ENCODE results near the gene TERT.

Gene TERT

DNA sequence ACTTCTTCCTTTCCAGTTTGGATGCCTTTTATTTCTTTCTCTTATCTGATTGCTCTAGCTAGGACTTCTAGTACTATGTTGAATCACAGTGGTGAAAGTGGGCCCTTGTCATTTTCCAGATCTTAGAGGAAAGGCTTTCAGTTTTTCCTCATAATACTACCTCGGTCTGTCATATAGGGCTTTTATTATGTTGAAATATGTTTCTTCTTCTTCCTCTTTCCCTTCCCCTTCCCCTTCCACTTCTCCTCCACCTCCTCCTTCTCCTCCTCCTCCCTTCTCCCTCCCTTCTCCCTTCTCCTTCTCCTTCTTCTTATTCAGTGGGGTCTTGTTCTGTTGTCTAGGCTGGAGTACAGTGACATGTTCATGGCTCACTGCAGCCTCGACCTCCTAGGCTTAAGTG, 9.2 kb upstream of the TERT start:
- Histone ChIP-seq H2BK5ac (ENCODE audit: low read length) (no peak overlapping the region), H2BK120ac (ENCODE audit: low read depth, low read length) (no peak overlapping the region), H3K23ac (ENCODE audit: low read length) (no peak overlapping the region), H4K8ac (ENCODE audit: low read depth, low read length) (no peak overlapping the region), H3K27ac (ENCODE audit: low read depth, low read length) (no peak overlapping the region), H3K79me2 (ENCODE audit: control insufficient read depth, insufficient read depth, low read length) (no peaks in the 10 kb centered on the region), H4K5ac (ENCODE audit: low read length) (no peak overlapping the region), H3K4ac (ENCODE audit: low read depth, low read length) (no peak overlapping the region), H3K27me3 (ENCODE audit: insufficient read depth, low read length, poor library complexity) (no peaks in the 10 kb centered on the region), H3K36me3 (ENCODE audit: control insufficient read depth, insufficient read depth, low read length) (no peaks in the 10 kb centered on the region), H3K4me1 (ENCODE audit: control insufficient read depth, low read depth, low read length) (no peaks in the 10 kb centered on the region), H3K18ac (ENCODE audit: low read length) (no peak overlapping the region), H3K56ac (ENCODE audit: low read length) (no peak overlapping the region), H3K9ac (ENCODE audit: low read length) (no peak overlapping the region), H2BK15ac (replicated peaks; ENCODE audit: low read depth) (no peak overlapping the region), H2AK5ac (ENCODE audit: low read length) (no peak overlapping the region), H3K79me1 (ENCODE audit: low read length) (no peaks in the 10 kb centered on the region), H3K4me2 (ENCODE audit: low read length) (no peak overlapping the region), H3K4me3 (ENCODE audit: low read length) (no peak overlapping the region)
- DNase-seq = no peak
- WGBS (ENCODE audit: extremely low coverage, insufficient coverage, low lambda C conversion rate) = no CpG with 5 or more reads among the region's 2 CpGs

DNA sequence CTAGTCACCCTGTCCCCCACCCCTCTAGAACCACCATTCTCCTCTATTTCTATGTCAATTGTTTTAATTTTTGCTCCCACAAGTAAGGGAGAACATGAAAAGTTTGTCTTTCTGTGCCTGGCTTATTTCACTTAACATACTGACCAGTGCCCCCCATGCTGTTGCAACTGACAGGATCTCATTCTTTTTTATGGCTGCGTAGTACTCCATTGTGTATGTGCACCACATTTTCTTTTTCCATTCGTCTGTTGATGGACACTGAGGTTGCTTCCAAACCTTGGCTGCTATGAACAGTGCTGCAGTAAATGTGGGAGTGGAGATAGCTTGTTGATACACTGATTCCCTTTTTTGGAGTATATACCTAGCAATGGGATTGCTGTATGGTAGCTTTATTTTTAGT, 7.4 kb upstream of the TERT start:
- WGBS (ENCODE audit: extremely low coverage, insufficient coverage, low lambda C conversion rate) = no CpG with 5 or more reads among the region's 2 CpGs
- Histone ChIP-seq H2BK5ac (ENCODE audit: low read length) (no peak overlapping the region), H3K9ac (ENCODE audit: low read length) (no peak overlapping the region), H2AK5ac (ENCODE audit: low read length) (no peak overlapping the region), H2BK120ac (ENCODE audit: low read depth, low read length) (no peak overlapping the region), H3K56ac (ENCODE audit: low read length) (no peak overlapping the region), H3K23ac (ENCODE audit: low read length) (no peak overlapping the region), H3K27ac (ENCODE audit: low read depth, low read length) (no peak overlapping the region), H3K4me1 (ENCODE audit: control insufficient read depth, low read depth, low read length) (no peaks in the 10 kb centered on the region), H3K4ac (ENCODE audit: low read depth, low read length) (no peak overlapping the region), H3K4me2 (ENCODE audit: low read length) (no peak overlapping the region), H3K18ac (ENCODE audit: low read length) (no peak overlapping the region), H3K36me3 (ENCODE audit: control insufficient read depth, insufficient read depth, low read length) (no peaks in the 10 kb centered on the region), H4K8ac (ENCODE audit: low read depth, low read length) (no peak overlapping the region), H4K5ac (ENCODE audit: low read length) (no peak overlapping the region), H3K27me3 (ENCODE audit: insufficient read depth, low read length, poor library complexity) (no peaks in the 10 kb centered on the region), H3K79me2 (ENCODE audit: control insufficient read depth, insufficient read depth, low read length) (no peaks in the 10 kb centered on the region), H2BK15ac (replicated peaks; ENCODE audit: low read depth) (no peak overlapping the region), H3K79me1 (ENCODE audit: low read length) (no peaks in the 10 kb centered on the region), H3K4me3 (ENCODE audit: low read length) (no peak overlapping the region)
- DNase-seq = no peak

DNA sequence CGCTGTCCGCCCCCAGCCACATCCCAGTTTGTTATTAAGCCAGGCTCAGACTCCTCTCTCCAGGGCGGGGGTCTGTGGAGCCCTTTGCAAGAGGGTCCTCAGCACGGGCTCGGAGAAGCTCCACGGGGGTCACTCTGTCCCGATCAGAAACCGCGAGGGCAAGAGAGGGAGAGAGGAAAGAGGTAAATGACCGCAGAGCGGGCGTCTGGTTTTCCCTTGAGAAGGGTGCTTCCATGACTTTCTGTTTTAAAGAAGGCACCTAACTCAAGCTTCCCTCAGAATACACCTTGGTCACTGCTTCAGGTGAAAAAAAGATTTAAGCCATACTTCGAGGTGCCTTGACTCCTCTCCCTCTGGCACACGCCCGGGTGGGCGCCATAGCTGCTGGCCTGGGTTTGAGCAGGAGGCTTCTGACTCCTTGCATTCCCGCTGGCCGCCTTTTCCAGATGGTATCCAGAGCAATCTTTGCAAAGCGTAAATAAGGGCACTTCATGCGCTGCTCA, 5.8 kb upstream of the TERT start:
- Histone ChIP-seq H2AK5ac (ENCODE audit: low read length) (no peak overlapping the region), H2BK5ac (ENCODE audit: low read length) (no peak overlapping the region), H3K27me3 (ENCODE audit: insufficient read depth, low read length, poor library complexity) (no peaks in the 10 kb centered on the region), H3K23ac (ENCODE audit: low read length) (no peak overlapping the region), H2BK15ac (replicated peaks; ENCODE audit: low read depth) (no peak overlapping the region), H3K56ac (ENCODE audit: low read length) (no peak overlapping the region), H4K5ac (ENCODE audit: low read length) (no peak overlapping the region), H3K18ac (ENCODE audit: low read length) (no peak overlapping the region), H4K8ac (ENCODE audit: low read depth, low read length) (no peak overlapping the region), H3K79me2 (ENCODE audit: control insufficient read depth, insufficient read depth, low read length) (no peaks in the 10 kb centered on the region), H3K9ac (ENCODE audit: low read length) (no peak overlapping the region), H2BK120ac (ENCODE audit: low read depth, low read length) (no peak overlapping the region), H3K4ac (ENCODE audit: low read depth, low read length) (no peak overlapping the region), H3K4me2 (ENCODE audit: low read length) (no peak overlapping the region), H3K36me3 (ENCODE audit: control insufficient read depth, insufficient read depth, low read length) (no peaks in the 10 kb centered on the region), H3K79me1 (ENCODE audit: low read length) (no peaks in the 10 kb centered on the region), H3K4me1 (ENCODE audit: control insufficient read depth, low read depth, low read length) (no peaks in the 10 kb centered on the region), H3K4me3 (ENCODE audit: low read length) (no peak overlapping the region), H3K27ac (ENCODE audit: low read depth, low read length) (no peak overlapping the region)
- WGBS (ENCODE audit: extremely low coverage, insufficient coverage, low lambda C conversion rate) = no CpG with 5 or more reads among the region's 20 CpGs
- DNase-seq = no peak

DNA sequence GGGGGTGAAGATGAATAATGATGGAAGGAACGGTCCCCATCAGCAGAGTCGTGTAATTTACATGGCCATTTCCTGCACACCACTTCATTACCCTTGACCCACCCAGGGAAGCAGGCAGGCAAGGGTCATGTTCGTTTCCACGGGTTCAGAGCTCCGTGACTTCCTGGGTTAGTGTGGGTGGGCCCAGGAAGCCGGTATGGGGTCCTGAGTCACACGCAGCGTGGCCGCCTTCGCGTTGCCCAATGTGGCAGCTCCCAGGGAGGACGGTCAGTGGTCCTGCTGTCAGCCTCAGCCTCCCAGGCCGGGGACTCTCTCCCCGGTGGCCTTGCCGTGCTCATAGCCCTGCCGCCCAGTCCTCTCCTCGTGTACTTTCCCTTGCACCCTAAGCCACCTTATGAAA, 5.1 kb upstream of the TERT start:
- H3K36me3 ChIP-seq (ENCODE audit: control insufficient read depth, insufficient read depth, low read length) = no peaks in the 10 kb centered on the region
- no peak overlapping the region for H3K56ac ChIP-seq (ENCODE audit: low read length)
- no CpG with 5 or more reads among the region's 17 CpGs for WGBS (ENCODE audit: extremely low coverage, insufficient coverage, low lambda C conversion rate)
- no peak overlapping the region for H3K4ac ChIP-seq (ENCODE audit: low read depth, low read length)
- no peak overlapping the region for H2BK5ac ChIP-seq (ENCODE audit: low read length)
- no peak overlapping the region for H4K8ac ChIP-seq (ENCODE audit: low read depth, low read length)
- no peak overlapping the region for H2AK5ac ChIP-seq (ENCODE audit: low read length)
- no peak overlapping the region for H2BK15ac ChIP-seq (replicated peaks; ENCODE audit: low read depth)
- no peaks in the 10 kb centered on the region for H3K4me1 ChIP-seq (ENCODE audit: control insufficient read depth, low read depth, low read length)
- DNase-seq = no peak
- H3K18ac ChIP-seq (ENCODE audit: low read length) = no peak overlapping the region
- no peaks in the 10 kb centered on the region for H3K27me3 ChIP-seq (ENCODE audit: insufficient read depth, low read length, poor library complexity)
- no peak overlapping the region for H3K4me3 ChIP-seq (ENCODE audit: low read length)
- H3K79me2 ChIP-seq (ENCODE audit: control insufficient read depth, insufficient read depth, low read length) = no peaks in the 10 kb centered on the region
- no peaks in the 10 kb centered on the region for H3K79me1 ChIP-seq (ENCODE audit: low read length)
- H4K5ac ChIP-seq (ENCODE audit: low read length) = no peak overlapping the region
- no peak overlapping the region for H2BK120ac ChIP-seq (ENCODE audit: low read depth, low read length)
- no peak overlapping the region for H3K23ac ChIP-seq (ENCODE audit: low read length)
- H3K9ac ChIP-seq (ENCODE audit: low read length) = no peak overlapping the region
- H3K4me2 ChIP-seq (ENCODE audit: low read length) = no peak overlapping the region
- H3K27ac ChIP-seq (ENCODE audit: low read depth, low read length) = no peak overlapping the region

DNA sequence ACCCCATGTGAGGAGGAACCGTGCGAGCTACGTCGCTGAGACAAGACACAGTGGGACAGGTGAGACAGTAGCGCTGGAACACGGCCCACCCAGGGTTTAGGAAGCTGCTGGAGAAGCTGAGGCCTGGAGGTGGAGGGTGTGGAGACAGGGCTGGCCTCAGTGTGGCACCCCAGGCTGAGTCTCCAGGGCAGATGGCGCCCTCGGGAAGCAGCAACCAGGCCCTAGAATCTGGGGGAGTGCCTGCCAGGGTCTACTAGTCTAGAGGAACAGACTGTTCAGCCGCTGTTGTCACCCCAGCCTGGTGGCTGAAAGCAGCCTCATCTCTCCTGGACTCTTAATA, 4.6 kb upstream of the TERT start:
- Histone ChIP-seq H2BK15ac (replicated peaks; ENCODE audit: low read depth) (no peak overlapping the region), H2BK120ac (ENCODE audit: low read depth, low read length) (no peak overlapping the region), H3K18ac (ENCODE audit: low read length) (no peak overlapping the region), H3K56ac (ENCODE audit: low read length) (no peak overlapping the region), H2AK5ac (ENCODE audit: low read length) (no peak overlapping the region), H4K5ac (ENCODE audit: low read length) (no peak overlapping the region), H3K4me1 (ENCODE audit: control insufficient read depth, low read depth, low read length) (no peaks in the 10 kb centered on the region), H3K27ac (ENCODE audit: low read depth, low read length) (no peak overlapping the region), H3K9ac (ENCODE audit: low read length) (no peak overlapping the region), H3K4me2 (ENCODE audit: low read length) (no peak overlapping the region), H3K23ac (ENCODE audit: low read length) (no peak overlapping the region), H3K4ac (ENCODE audit: low read depth, low read length) (no peak overlapping the region), H3K27me3 (ENCODE audit: insufficient read depth, low read length, poor library complexity) (no peaks in the 10 kb centered on the region), H3K79me2 (ENCODE audit: control insufficient read depth, insufficient read depth, low read length) (no peaks in the 10 kb centered on the region), H3K79me1 (ENCODE audit: low read length) (no peaks in the 10 kb centered on the region), H4K8ac (ENCODE audit: low read depth, low read length) (no peak overlapping the region), H3K4me3 (ENCODE audit: low read length) (no peak overlapping the region), H3K36me3 (ENCODE audit: control insufficient read depth, insufficient read depth, low read length) (no peaks in the 10 kb centered on the region), H2BK5ac (ENCODE audit: low read length) (no peak overlapping the region)
- no peak for DNase-seq
- WGBS (ENCODE audit: extremely low coverage, insufficient coverage, low lambda C conversion rate) = no CpG with 5 or more reads among the region's 9 CpGs

DNA sequence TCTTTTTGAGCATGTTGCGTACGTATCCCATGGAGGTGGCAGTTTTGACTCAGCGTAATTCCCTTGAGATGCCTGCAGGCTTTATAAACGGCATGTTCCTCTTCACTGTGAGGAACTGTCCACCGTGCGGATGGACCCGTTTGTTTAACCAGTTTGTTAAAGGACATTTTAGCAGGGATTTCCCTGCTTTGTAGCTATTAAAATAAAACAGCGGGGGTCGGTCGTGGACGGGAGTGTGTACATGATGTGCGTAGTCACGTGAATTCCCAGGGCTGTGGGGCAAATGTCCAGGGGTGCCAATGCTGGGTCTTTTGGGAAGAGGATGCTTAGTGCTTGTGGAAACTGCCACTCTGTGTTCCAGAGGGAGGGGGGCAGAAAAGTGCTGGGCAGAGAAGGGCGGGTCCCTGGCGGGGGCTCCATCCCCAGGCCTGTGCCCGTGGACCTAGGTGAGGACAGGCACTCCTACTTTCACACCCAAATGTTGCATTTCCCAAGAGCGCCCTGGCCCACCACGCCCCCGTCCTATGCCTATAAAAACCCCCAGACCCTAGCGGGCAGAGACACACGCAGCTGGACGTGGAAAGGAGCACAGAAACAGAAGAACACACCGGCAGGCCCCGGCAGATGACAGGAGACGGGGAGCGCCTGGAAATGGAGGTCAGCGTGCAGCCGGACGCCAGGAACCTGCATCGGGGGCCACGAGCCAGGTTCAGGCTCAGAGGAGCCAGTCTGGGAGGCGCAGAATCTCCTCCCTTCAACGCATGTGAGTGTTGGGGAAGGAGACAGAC, 4.0 kb upstream of the TERT start:
- no peak overlapping the region for H3K56ac ChIP-seq (ENCODE audit: low read length)
- H3K4me1 ChIP-seq (ENCODE audit: control insufficient read depth, low read depth, low read length) = no peaks in the 10 kb centered on the region
- H3K18ac ChIP-seq (ENCODE audit: low read length) = no peak overlapping the region
- no peaks in the 10 kb centered on the region for H3K79me1 ChIP-seq (ENCODE audit: low read length)
- no peak overlapping the region for H3K27ac ChIP-seq (ENCODE audit: low read depth, low read length)
- no peak overlapping the region for H3K4me2 ChIP-seq (ENCODE audit: low read length)
- no CpG with 5 or more reads among the region's 33 CpGs for WGBS (ENCODE audit: extremely low coverage, insufficient coverage, low lambda C conversion rate)
- no peaks in the 10 kb centered on the region for H3K79me2 ChIP-seq (ENCODE audit: control insufficient read depth, insufficient read depth, low read length)
- no peak overlapping the region for H3K9ac ChIP-seq (ENCODE audit: low read length)
- H3K36me3 ChIP-seq (ENCODE audit: control insufficient read depth, insufficient read depth, low read length) = no peaks in the 10 kb centered on the region
- H4K5ac ChIP-seq (ENCODE audit: low read length) = no peak overlapping the region
- no peak overlapping the region for H2BK5ac ChIP-seq (ENCODE audit: low read length)
- H3K23ac ChIP-seq (ENCODE audit: low read length) = no peak overlapping the region
- H2BK15ac ChIP-seq (replicated peaks; ENCODE audit: low read depth) = no peak overlapping the region
- no peak overlapping the region for H2AK5ac ChIP-seq (ENCODE audit: low read length)
- H2BK120ac ChIP-seq (ENCODE audit: low read depth, low read length) = no peak overlapping the region
- no peak overlapping the region for H3K4me3 ChIP-seq (ENCODE audit: low read length)
- H3K4ac ChIP-seq (ENCODE audit: low read depth, low read length) = no peak overlapping the region
- no peaks in the 10 kb centered on the region for H3K27me3 ChIP-seq (ENCODE audit: insufficient read depth, low read length, poor library complexity)
- no peak for DNase-seq
- no peak overlapping the region for H4K8ac ChIP-seq (ENCODE audit: low read depth, low read length)

Measured in mesendoderm (in vitro differentiated cells).